Posterior vena cava (tissue), 2 donors: ENCODE results near the gene FRMD8. TPM values are rescaled to one million over a fixed set of nuclear protein-coding genes. Genes with fewer than 3 reads are reported as not detected.

Experiments
- DNase-seq: peaks from one replicate; pipeline ENCODE4 v3.0.0-alpha.2; 2020; ENCODE audit warnings: low spot score
- intact Hi-C, 2 donors: fragments of 100-400 bp; cut with DNase I; formaldehyde crosslinking; loops; one replicate each; pipeline versions ENCODE4 v1.14.1 to v1.14.2; 2022 to 2023
- long read RNA-seq, 2 donors: library from polyadenylated mRNA; unstranded; transcript quantifications; one replicate each; pipeline ENCODE4 v2.0.0, GENCODE V29; 2020 to 2021
- total RNA-seq, 2 donors: library from RNA; stranded (reverse); fragmentation: NEBNext Ultra II Directional; extraction: Animal tissue kit (Norgen Biotek cat#: 25700); gene quantifications; one replicate each; pipeline ENCODE4 v1.2.1, GENCODE V29; 2021
- donor health status: DM: yes; HTN: yes; CAD: no.
- donor health status: DM: yes; HTN: yes; CAD: no.

The FRMD8 gene
- 10 to 100 TPM; 19.0 to 20.7 TPM for total RNA-seq
- long read RNA-seq, donor 1, transcript FRMD8-201 (11 exons, 3,723 nt): major isoform, 7 of 25 reads
- long read RNA-seq, donor 1, partial matches to known transcripts: 15 of 25 reads
- long read RNA-seq, donor 1, other reads (novel, unspliced or antisense): 2 of 25 reads
- long read RNA-seq, donor 2, transcript FRMD8-201 (11 exons, 3,723 nt): major isoform, 12 of 35 reads
- long read RNA-seq, donor 2, partial matches to known transcripts: 19 of 35 reads
- long read RNA-seq, donor 2, other reads (novel, unspliced or antisense): 4 of 35 reads

- DNase-seq: peak; percentile 98
- intact Hi-C loops: no loop called here
Observed at GRCh38 chr11:65386307-65387140, at the start of gene FRMD8. Gene FRMD8 (plus strand): TSS chr11:65386637. CDS start chr11:65387037, 400 bp downstream.

DNA sequence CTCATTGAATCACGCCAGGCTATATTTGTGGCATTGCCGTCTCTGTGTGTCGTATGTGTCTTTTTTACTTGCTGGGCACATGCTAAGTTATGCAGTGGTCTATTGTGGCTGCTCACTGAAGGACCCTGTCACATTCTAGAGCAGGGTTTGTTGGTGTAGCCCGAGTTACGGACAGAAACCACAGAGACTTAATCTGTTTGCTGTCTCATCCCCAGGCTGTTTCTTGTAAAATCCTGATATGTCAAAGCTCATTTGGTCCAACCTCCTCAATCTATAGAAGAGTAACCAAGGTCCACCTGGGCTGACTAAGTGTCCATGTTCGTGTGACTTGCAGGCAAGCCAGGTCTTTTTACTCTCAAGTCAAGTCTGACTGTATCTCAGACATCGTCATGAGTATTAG lies 47.8 kb upstream of the FRMD8 start:
- intact Hi-C loops: no loop called here
- no peak for DNase-seq

GRCh38 chr11:65340226-65340625 lies 46.2 kb upstream of the FRMD8 start:
- intact Hi-C loops: no loop called here
- no peak for DNase-seq

GRCh38 chr11:65341856-65342255 lies 44.6 kb upstream of the FRMD8 start:
- DNase-seq: no peak
- intact Hi-C loops: no loop called here

GRCh38 chr11:65351511-65351910 lies 34.9 kb upstream of the FRMD8 start:
- intact Hi-C loops: no loop called here
- no peak for DNase-seq

DNA sequence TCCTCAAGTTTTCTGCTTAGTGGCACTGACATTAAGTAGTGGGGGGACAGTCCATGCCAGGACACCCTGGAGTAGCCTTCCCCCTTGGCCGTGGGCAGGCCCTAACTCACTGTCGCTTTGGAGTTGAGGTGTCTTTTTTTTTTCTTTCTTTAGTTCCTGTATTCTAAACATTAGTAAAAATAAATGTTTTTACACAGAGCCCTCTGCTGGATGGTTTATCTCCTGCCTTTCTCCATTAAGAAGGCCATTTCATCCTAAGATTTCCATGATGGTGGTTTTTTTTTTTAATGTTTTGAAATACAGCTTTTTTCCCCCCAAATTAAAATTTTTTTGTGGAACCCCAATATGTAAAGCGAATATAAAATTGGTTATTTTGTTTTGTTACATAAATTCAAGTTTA lies 33.7 kb upstream of the FRMD8 start:
- no peak for DNase-seq
- intact Hi-C loops: no loop called here

DNA sequence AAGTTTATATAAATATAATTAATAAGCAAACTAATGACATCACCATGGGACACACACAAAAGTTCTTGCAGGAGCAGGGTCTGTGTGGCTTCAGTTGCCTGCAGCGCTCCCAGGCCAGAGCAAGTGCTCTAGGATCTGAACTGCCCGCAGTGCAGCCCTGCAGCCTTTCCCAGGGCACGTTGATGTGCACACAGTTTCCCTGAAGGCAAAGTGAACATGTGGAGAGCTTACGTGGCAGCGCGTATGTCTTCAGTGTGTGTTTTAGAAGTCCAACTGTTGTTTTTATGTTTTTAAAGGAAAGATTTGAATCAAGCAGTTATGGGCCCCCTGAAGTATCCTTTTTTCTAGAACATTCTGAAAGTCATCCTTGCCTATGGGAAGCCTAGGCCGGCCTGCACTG lies 33.1 kb upstream of the FRMD8 start:
- no peak for DNase-seq
- intact Hi-C loops: no loop called here

DNA sequence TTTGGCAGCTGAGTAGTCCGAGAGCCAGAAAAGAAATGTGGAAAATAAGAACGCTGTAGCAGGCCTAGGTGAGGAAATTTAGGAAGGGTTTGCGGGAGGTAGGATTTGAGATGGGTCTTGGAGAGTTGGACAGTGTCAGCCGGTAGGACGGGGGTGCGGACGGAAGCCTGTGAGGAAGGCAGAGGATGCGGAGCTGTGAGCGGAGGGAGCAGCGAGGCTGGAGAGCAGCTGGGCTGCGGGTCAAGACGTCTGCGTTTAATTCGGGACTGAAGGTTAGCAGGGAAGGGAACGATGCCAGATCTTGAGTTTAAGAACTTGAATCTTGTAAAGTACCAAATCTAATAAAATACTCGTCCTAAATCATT lies 32.6 kb upstream of the FRMD8 start:
- no peak for DNase-seq
- intact Hi-C loops: no loop called here

DNA sequence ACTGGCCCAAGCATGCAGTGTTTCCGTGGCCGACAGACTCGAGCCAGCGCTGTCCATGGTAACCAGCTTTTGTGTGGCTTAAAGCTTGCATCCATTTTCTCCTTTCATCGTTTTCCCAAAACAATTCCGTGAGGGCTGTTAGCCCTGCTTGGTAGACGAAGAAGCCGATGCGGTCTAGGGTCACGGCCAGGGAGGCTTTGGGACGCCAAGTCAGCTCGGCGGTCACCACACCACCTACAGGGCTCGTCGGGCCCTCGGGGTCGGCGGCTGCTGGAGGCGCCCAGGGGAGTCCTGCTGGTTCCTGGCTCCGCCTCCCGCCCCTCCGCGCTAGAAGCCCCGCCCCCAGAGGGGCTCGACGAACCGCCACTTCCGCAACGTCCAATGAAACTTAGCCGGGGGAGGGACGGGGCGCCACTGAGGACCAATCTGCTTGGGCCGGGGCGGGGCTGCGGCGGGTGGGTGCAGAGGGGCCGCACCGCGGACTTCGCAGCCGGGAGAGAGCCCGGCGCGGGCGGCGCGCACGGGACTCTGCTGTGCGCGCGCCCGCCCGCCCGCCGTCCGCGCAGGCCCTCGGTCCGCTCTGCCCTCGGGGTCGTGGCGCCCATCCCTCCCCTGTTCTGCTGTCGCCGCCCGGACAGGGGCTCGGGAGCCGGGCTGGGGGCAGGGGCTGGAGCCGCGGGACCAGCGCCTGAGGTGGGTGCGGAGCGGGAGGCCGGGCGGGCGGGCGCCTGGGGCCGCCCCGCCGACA lies 32.0 kb upstream of the FRMD8 start, which contains the start of gene TIGD3:
TIGD3 (plus strand) TSS at position 487 of the 748 bp plus-strand sequence. CDS start 1,058 bp downstream, outside the sequence.
- peak; percentile 98 for DNase-seq
- intact Hi-C loops: no loop called here

DNA sequence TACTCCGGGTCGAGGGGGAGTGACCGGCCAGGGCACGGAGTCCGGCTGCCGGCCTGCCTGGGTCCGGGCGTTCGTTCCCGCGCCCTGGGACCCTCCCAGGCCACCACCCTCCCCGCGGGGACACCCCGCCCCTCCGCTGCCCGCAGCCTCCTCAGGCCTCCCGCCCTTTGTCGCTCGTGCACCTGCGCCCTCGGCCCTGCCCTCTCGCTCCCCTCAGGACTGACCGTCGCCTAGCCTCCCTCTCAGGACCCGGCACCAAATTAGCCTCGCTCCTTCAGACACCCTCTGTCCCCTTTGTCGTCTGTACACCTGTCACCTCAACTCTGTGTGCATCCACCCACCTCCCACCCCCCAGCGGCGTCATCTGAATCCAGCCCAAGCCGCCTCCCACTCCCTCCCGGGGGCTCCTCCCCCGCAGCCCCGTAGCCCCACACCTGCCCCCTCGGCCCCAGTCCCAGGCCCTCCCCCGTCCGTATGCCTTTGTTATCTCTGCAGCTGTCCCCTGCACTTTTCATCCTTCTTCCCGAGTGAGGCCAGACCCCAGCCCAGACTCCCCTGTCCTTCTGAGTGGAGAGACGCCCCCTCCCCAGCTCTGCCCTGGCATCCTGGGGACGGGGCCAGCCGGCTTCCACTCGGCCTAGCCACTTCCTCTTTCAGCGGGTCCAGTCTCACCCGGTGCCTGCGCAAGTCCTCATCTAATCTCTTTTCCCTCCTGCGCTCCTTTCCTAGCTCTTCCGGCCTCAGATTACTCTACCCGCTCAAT lies 31.2 kb upstream of the FRMD8 start:
- no peak for DNase-seq
- intact Hi-C loops: no loop called here

- DNase-seq: peak; percentile 88
- intact Hi-C loops: no loop called here
Observed at GRCh38 chr11:65355776-65356393, 30.6 kb upstream of the FRMD8 start.

- intact Hi-C loops: no loop called here
- DNase-seq: peak; percentile 84
Observed at GRCh38 chr11:65356394-65356972, 30.0 kb upstream of the FRMD8 start.

- intact Hi-C loops: no loop called here
- no peak for DNase-seq
Observed at GRCh38 chr11:65357856-65358356, 28.5 kb upstream of the FRMD8 start.

GRCh38 chr11:65362320-65362931 lies 24.0 kb upstream of the FRMD8 start:
- no peak for DNase-seq
- intact Hi-C loops: no loop called here

- intact Hi-C loops: no loop called here
- DNase-seq: no peak
Observed at GRCh38 chr11:65362966-65363365, 23.5 kb upstream of the FRMD8 start.

DNA sequence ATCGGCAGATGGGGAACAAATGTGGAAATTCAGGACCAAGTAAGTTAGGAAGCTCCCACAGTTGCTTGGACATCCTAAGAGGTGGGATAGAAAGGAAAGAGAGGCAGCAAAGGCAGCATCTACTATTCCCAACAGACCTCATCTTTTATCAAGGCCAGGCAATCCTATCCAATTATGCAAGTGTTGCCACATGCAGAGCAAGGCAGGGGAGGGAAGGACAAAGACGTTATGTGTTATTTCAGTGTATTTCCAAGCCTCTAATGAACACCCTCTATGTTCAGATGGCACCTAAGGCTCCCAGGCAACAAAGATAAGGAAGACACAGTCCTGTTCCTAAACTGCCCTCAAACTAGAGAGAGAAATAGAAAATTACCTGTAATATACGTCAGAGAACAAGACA lies 22.7 kb upstream of the FRMD8 start:
- intact Hi-C loops: no loop called here
- DNase-seq: no peak

DNA sequence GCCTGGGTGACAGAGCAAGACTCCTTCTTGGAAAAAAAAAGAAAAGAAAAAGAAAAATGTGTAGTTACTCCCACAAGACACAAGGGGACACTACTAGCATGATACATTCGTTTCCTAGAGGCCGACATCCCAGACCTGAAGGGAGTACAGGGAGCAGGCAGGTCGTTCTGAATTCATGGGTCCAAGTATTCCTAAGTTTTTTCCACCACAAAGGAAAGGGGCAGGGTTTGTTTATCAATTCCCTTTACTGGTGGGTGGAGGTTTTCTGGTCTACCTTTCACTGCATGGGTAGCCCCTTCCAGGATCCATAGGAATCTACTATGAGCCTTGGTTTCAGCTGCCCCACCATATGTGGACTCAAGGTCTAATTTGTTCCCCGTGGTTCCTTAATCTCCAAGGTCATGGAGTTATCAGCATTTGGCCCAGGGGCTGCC lies 20.1 kb upstream of the FRMD8 start:
- intact Hi-C loops: no loop called here
- no peak for DNase-seq

- no peak for DNase-seq
- intact Hi-C loops: no loop called here
Observed at GRCh38 chr11:65370659-65371049, 15.8 kb upstream of the FRMD8 start.
